Coronary artery (tissue), 2 donors: ENCODE data around the gene C6orf15.

Experiments used
- DNase-seq: peaks from one replicate; pipeline ENCODE4 v3.0.0-alpha.2; 2017; ENCODE audit warnings: low spot score
- H3K27ac ChIP-seq, 2 donors: fragments of 200-600 bp; sonication (generic); one replicate each; pipeline ENCODE4 v1.5.1; 2016 to 2019
- H3K4me3 ChIP-seq: fragments of 200-600 bp; sonication (generic); 2 replicates; pipeline ENCODE4 v1.5.1; 2016; ENCODE audit warnings: mild to moderate bottlenecking, moderate library complexity
- CTCF ChIP-seq: fragments of 200-600 bp; sonication (generic); IDR thresholded peaks from one replicate; pipeline ENCODE4 v1.5.1; 2019; ENCODE audit warnings: antibody characterized with exemption

Gene C6orf15

GRCh38 chr6:31092238-31092637 is 20.1 kb downstream of the C6orf15 start:
- DNase-seq: no peak
- H3K27ac ChIP-seq: no peak overlapping the region
- H3K4me3 ChIP-seq: no peak overlapping the region
- no peak for TF ChIP-seq CTCF

GRCh38 chr6:31091680-31092079 is 20.7 kb downstream of the C6orf15 start:
- DNase-seq: no peak

DNA sequence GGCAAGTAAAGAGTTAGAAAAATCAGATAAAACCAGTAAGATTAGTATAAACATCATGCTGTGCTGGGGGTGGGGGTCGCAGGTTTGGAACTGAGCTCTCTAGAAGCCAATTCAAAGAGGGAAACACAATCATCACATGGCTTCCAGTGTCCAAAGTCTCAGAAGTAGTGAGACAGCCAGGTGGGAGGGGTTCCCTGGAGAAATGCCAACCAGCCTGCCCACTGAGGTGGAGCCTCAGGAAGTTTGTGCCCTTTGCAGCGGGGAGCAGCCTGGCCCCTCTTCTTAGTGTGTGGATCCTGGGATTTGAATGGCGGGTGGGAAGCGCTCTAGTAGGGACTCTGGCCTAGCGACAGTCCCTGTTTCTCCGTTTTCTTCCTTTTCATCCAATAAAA is 21.4 kb downstream of the C6orf15 start:
- no peak for TF ChIP-seq CTCF
- DNase-seq: no peak
- Histone ChIP-seq H3K27ac (no peak overlapping the region), H3K4me3 (no peak overlapping the region)

More at GRCh38 chr6:31091680-31092079, 20.7 kb downstream of the C6orf15 start:
- H3K4me3 ChIP-seq: no peak overlapping the region
- TF ChIP-seq CTCF: no peak
- no peak overlapping the region for H3K27ac ChIP-seq

DNA sequence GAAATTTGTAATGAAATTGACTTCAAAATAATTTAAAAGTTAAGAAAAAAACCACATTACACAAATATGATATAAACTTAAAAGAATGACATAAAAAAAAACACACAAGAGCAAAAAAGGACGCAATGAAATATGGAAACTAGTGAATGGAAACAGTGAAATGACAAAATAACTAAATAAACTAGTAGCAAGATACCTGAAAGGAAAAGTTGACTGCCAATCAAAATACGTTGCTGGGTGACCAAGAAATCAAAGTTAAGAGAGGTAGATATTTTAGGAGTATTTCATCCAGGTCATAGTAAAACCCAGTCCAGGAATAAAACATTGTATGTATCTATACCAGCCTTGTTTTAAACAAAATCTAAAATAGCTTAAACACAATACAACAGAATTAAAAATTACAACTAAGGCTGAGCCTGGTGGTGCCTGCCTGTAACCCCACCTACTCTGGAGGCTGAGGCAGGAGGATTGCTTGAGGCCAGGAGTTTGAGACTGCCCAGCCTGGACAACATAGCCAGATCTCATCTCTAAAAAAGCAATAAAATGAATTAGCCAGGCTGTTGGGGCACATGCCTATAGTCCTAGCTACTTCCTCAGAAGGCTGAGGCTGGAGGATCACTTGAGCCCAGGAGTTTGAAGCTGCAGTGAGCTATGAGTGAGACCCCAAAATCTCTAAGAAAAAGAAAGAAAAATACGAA is 22.0 kb downstream of the C6orf15 start:
- Histone ChIP-seq H3K27ac (no peak overlapping the region), H3K4me3 (no peak overlapping the region)
- no peak for TF ChIP-seq CTCF
- no peak for DNase-seq

GRCh38 chr6:31087494-31088089 is 24.8 kb downstream of the C6orf15 start:
- Histone ChIP-seq H3K27ac (no peak overlapping the region), H3K4me3 (no peak overlapping the region)
- DNase-seq: no peak
- no peak for TF ChIP-seq CTCF

- H3K4me3 ChIP-seq: peak overlapping the region; percentile 9
- no peak for DNase-seq
- no peak overlapping the region for H3K27ac ChIP-seq
- TF ChIP-seq CTCF: no peak
Measured at GRCh38 chr6:31086788-31087440, 25.5 kb downstream of the C6orf15 start.
